Measurements from ENCODE around the gene SLC6A6. TPM values are rescaled to one million over a fixed set of nuclear protein-coding genes. Genes with fewer than 3 reads are reported as not detected.

Gene SLC6A6
- polyA plus RNA-seq, 1 donor (not counting 4 experiments of a cell fraction or from before 2014, with no cell fraction given), result 8.3 TPM

DNA sequence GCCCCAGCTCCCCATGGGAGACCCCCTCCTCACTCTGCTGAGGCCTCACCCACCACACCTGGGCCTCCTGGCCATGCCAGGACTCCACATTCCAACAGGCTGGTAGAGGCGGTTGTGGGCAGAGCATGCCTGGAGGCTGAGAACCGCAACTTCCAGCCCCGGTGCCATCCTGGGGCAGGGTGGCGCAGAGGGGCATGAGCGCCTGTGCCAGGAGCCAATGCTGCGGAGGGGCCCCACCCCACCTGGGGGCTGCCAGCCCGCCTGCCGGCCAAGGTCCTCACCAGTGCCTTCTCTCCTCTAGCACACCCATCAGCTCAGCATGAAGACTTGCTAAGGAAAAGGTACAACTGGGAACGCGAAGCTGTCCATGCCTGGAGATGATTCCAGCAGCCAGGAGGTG, 34.3 kb upstream of the SLC6A6 start:
- H3K36me3 ChIP-seq (ENCODE audit: control insufficient read depth in 2 of 2, extremely low read depth in 1 of 2, insufficient read depth in 2 of 2, low read length in 2 of 2), result no peaks in the 10 kb centered on the region
- H3K4me3 ChIP-seq (ENCODE audit: control insufficient read depth in 2 of 3, extremely low read depth in 1 of 3, insufficient read depth in 2 of 3, low read depth in 1 of 3, low read length in 3 of 3), result no peak overlapping the region
- FAIRE-seq, result no peak
- no peak overlapping the region for H3K9ac ChIP-seq (ENCODE audit: control insufficient read depth, extremely low read depth, insufficient read depth, low read length)
- H3K9me3 ChIP-seq (ENCODE audit: control insufficient read depth, low read depth, low read length), result no peaks in the 10 kb centered on the region
- no peaks in the 10 kb centered on the region for H4K20me1 ChIP-seq (ENCODE audit: control insufficient read depth, extremely low read depth, insufficient read depth, low read length)
- no peak for DNase-seq (ENCODE audit: low read depth, low spot score)
- no peak for TF ChIP-seq EZH2 (IDR thresholded peaks at IDR 0.05; ENCODE audit: low read length)
- TF ChIP-seq, protein P1, sequence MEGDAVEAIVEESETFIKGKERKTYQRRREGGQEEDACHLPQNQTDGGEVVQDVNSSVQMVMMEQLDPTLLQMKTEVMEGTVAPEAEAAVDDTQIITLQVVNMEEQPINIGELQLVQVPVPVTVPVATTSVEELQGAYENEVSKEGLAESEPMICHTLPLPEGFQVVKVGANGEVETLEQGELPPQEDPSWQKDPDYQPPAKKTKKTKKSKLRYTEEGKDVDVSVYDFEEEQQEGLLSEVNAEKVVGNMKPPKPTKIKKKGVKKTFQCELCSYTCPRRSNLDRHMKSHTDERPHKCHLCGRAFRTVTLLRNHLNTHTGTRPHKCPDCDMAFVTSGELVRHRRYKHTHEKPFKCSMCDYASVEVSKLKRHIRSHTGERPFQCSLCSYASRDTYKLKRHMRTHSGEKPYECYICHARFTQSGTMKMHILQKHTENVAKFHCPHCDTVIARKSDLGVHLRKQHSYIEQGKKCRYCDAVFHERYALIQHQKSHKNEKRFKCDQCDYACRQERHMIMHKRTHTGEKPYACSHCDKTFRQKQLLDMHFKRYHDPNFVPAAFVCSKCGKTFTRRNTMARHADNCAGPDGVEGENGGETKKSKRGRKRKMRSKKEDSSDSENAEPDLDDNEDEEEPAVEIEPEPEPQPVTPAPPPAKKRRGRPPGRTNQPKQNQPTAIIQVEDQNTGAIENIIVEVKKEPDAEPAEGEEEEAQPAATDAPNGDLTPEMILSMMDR (optimal IDR thresholded peaks at IDR 0.05 in 1 of 3, IDR thresholded peaks at IDR 0.05 in 1 of 3, conservative IDR thresholded peaks at IDR 0.05 in 1 of 3; ENCODE audit: extremely low read depth in 1 of 3, insufficient read depth in 2 of 3, low read length in 3 of 3), result no peak
- H3K4me2 ChIP-seq (ENCODE audit: control insufficient read depth, extremely low read depth, insufficient read depth, low read depth, low read length), result no peak overlapping the region
- H3K4me1 ChIP-seq (ENCODE audit: control insufficient read depth, extremely low read depth, insufficient read depth, low read length), result peaks cover 30% of the 10 kb centered on the region
- no peak overlapping the region for H2AFZ ChIP-seq (ENCODE audit: control insufficient read depth, low read length)
- dilution Hi-C loops (cut with MboI; ENCODE audit: extremely low pct_ligation_motif_present, low sequenced_read_pairs), result no loop called here
- no peaks in the 10 kb centered on the region for H3K9me1 ChIP-seq (ENCODE audit: control insufficient read depth, extremely low read depth, insufficient read depth, low read length)
- H3K27me3 ChIP-seq (ENCODE audit: control insufficient read depth, extremely low read depth, insufficient read depth, low read length), result peaks cover 46% of the 10 kb centered on the region
- no peak overlapping the region for H3K27ac ChIP-seq (ENCODE audit: control insufficient read depth, insufficient read depth, low read length)
- no peaks in the 10 kb centered on the region for H3K79me2 ChIP-seq (ENCODE audit: control insufficient read depth, insufficient read depth, low read length)

DNA sequence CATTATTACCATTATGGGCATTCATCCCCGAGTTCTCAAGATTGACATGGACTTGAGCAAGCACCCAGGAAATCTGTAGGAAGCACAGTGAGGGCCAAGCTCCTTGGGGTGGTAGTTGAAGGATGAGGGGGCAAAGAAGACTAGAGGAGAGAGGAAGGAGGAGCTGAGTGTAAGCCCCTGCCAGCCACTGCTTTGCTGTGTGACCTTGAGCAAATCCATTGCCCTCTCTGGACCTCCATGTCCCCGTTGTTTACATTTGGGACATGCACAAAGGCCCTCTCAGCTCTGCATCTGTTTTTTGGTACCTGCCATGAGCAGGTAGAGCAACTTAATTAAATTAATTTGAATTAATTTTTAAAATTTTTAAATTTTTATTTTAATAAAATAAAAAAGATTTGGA, 33.5 kb upstream of the SLC6A6 start:
- FAIRE-seq, result no peak
- Histone ChIP-seq H3K9me1 (ENCODE audit: control insufficient read depth, extremely low read depth, insufficient read depth, low read length) (no peaks in the 10 kb centered on the region), H4K20me1 (ENCODE audit: control insufficient read depth, extremely low read depth, insufficient read depth, low read length) (no peaks in the 10 kb centered on the region), H3K4me2 (ENCODE audit: control insufficient read depth, extremely low read depth, insufficient read depth, low read depth, low read length) (no peak overlapping the region), H3K79me2 (ENCODE audit: control insufficient read depth, insufficient read depth, low read length) (no peaks in the 10 kb centered on the region), H3K4me3 (ENCODE audit: control insufficient read depth in 2 of 3, extremely low read depth in 1 of 3, insufficient read depth in 2 of 3, low read depth in 1 of 3, low read length in 3 of 3) (no peak overlapping the region), H3K36me3 (ENCODE audit: control insufficient read depth in 2 of 2, extremely low read depth in 1 of 2, insufficient read depth in 2 of 2, low read length in 2 of 2) (no peaks in the 10 kb centered on the region), H3K9me3 (ENCODE audit: control insufficient read depth, low read depth, low read length) (no peaks in the 10 kb centered on the region), H3K27ac (ENCODE audit: control insufficient read depth, insufficient read depth, low read length) (no peak overlapping the region), H3K9ac (ENCODE audit: control insufficient read depth, extremely low read depth, insufficient read depth, low read length) (no peak overlapping the region), H2AFZ (ENCODE audit: control insufficient read depth, low read length) (no peak overlapping the region), H3K27me3 (ENCODE audit: control insufficient read depth, extremely low read depth, insufficient read depth, low read length) (peaks cover 44% of the 10 kb centered on the region), H3K4me1 (ENCODE audit: control insufficient read depth, extremely low read depth, insufficient read depth, low read length) (peaks cover 37% of the 10 kb centered on the region)
- DNase-seq (ENCODE audit: low read depth, low spot score), result no peak
- TF ChIP-seq EZH2 (IDR thresholded peaks at IDR 0.05; ENCODE audit: low read length), result no peak
- TF ChIP-seq, protein P1 (optimal IDR thresholded peaks at IDR 0.05 in 1 of 3, IDR thresholded peaks at IDR 0.05 in 1 of 3, conservative IDR thresholded peaks at IDR 0.05 in 1 of 3; ENCODE audit: extremely low read depth in 1 of 3, insufficient read depth in 2 of 3, low read length in 3 of 3), result no peak
- dilution Hi-C loops (cut with MboI; ENCODE audit: extremely low pct_ligation_motif_present, low sequenced_read_pairs), result no loop called here
